Upper lobe of right lung (tissue), 1 donor: ENCODE measurements around the gene OMA1. TPM values are rescaled to one million over a fixed set of nuclear protein-coding genes. Genes with fewer than 3 reads are reported as not detected.

Source experiments
- ATAC-seq: fragments of 200-7000 bp; cut with Tn5 transposase; one replicate; pipeline ENCODE4 v1.9.1; 2020; ENCODE audit warnings: mild to moderate bottlenecking, moderate library complexity
- DNase-seq: peaks from one replicate; pipeline ENCODE4 v3.0.0-alpha.2; 2020
- H3K27ac ChIP-seq: fragments of 200-600 bp; one replicate; pipeline ENCODE4 v1.8.0; 2022
- H3K27me3 ChIP-seq: fragments of 200-600 bp; one replicate; pipeline ENCODE4 v1.8.0; 2022; ENCODE audit warnings: mild to moderate bottlenecking
- H3K36me3 ChIP-seq: fragments of 200-600 bp; one replicate; pipeline ENCODE4 v1.8.0; 2022
- H3K4me1 ChIP-seq: fragments of 200-600 bp; one replicate; pipeline ENCODE4 v1.8.0; 2022
- H3K4me3 ChIP-seq: fragments of 200-600 bp; one replicate; pipeline ENCODE4 v1.8.0; 2022; ENCODE audit warnings: mild to moderate bottlenecking
- H3K9me3 ChIP-seq: fragments of 200-600 bp; one replicate; pipeline ENCODE4 v1.8.0; 2022
- CTCF ChIP-seq: fragments of 200-600 bp; IDR thresholded peaks from one replicate; pipeline ENCODE4 v1.8.0; 2022; ENCODE audit warnings: antibody characterized with exemption
- intact Hi-C: fragments of 100-400 bp; cut with DNase I; formaldehyde crosslinking; loops from one replicate; pipeline ENCODE4 v1.11.0; 2022
- total RNA-seq: library from RNA; stranded (reverse); fragmentation: NEBNext Ultra II Directional; extraction: Animal tissue kit (Norgen Biotek cat#: 25700); gene quantifications from one replicate; pipeline ENCODE4 v1.2.1, GENCODE V29; 2021
- donor health status: DM: no; HTN: yes; CAD: no; lungs with severe emphysema.

The OMA1 gene
- total RNA-seq, 1 donor from 2014 or later = 31.3 TPM

GRCh38 chr1:58431901-58432620 lies 114.5 kb downstream of the OMA1 start:
- no peak overlapping the region for H3K4me3 ChIP-seq
- H3K27ac ChIP-seq = no peak overlapping the region
- ATAC-seq = no peak
- intact Hi-C loops = no loop called here
- no peak for TF ChIP-seq CTCF
- no peaks in the 10 kb centered on the region for H3K27me3 ChIP-seq
- DNase-seq = no peak
- H3K9me3 ChIP-seq = no peaks in the 10 kb centered on the region
- peaks cover 9% of the 10 kb centered on the region for H3K4me1 ChIP-seq
- H3K36me3 ChIP-seq = no peaks in the 10 kb centered on the region

Other genes with a start within 250 kb of the OMA1 start
- 112 TPM for gene TACSTD2, start 30.5 kb upstream of the OMA1 start, total RNA-seq
- 40.2 TPM for gene MYSM1, start 153.3 kb upstream of the OMA1 start, total RNA-seq
- gene JUN, start 237.3 kb upstream of the OMA1 start, total RNA-seq = 112 TPM